ENCODE data around the gene NR3C2.

GRCh38 chr4:148196164-148196563, 246.1 kb downstream of the NR3C2 start:
- TF ChIP-seq, protein P1, sequence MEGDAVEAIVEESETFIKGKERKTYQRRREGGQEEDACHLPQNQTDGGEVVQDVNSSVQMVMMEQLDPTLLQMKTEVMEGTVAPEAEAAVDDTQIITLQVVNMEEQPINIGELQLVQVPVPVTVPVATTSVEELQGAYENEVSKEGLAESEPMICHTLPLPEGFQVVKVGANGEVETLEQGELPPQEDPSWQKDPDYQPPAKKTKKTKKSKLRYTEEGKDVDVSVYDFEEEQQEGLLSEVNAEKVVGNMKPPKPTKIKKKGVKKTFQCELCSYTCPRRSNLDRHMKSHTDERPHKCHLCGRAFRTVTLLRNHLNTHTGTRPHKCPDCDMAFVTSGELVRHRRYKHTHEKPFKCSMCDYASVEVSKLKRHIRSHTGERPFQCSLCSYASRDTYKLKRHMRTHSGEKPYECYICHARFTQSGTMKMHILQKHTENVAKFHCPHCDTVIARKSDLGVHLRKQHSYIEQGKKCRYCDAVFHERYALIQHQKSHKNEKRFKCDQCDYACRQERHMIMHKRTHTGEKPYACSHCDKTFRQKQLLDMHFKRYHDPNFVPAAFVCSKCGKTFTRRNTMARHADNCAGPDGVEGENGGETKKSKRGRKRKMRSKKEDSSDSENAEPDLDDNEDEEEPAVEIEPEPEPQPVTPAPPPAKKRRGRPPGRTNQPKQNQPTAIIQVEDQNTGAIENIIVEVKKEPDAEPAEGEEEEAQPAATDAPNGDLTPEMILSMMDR (conservative IDR thresholded peaks at IDR 0.05; ENCODE audit: low read length): no peak
- TF ChIP-seq EZH2phosphoT487 (IDR thresholded peaks at IDR 0.05; ENCODE audit: borderline replicate concordance, low read depth, low read length): no peak

All from OCI-LY7 (cell line).